ENCODE data around the gene METAP1. TPM values are rescaled to one million over a fixed set of nuclear protein-coding genes. Genes with fewer than 3 reads are reported as not detected.
"Not testable (repeated sequence)": the region's sequence is repeated elsewhere in the genome, so short reads cannot be mapped to it uniquely, and the experiment has no call there.

Gene METAP1
- total RNA-seq, 2 experiments from 2014 or later: 25.1 to 26.6 TPM

DNA sequence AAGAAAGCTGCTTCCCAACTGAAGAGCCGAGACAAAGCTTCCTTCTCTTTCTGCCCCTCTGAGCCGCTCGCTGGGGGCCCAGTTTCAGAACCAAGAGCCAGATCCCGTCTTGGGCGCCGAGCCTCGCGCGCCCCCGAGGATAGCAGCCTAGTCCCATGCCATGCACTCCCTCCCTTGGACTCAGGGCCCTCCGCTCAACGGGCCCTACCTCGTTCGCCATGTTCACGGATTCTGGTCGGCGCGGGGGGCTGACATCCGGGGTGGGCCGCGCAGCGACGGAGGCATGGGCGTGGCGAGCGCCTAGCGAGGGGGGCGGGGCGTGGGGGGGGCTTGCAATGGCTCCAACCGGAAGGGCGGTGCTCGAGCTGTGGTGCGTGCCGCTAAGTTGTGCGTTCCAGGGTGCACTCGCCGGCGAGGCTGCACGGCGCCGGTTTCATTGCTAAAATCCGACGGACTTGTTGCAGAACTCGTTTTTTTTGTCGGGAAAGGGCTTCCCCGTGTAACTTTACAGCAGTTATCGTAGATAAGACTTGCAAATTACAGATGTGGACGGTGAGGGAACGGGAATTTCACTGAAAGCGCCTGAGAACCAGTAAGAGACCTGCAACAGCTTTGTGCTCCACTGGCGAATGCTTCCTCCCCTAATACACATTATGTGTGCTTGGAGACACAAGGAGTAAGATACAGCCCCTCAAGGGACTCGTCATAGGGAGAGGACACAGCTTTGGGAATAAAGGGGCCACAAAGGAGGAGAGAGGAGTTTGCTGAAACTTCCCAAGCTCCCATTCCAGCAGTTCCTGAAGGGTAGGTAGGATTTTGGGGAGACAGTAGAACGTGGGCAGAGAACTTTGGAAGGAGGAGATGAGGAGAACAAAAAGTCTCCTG lies 93.2 kb downstream of the METAP1 start, which contains the start of gene ADH5:
TSS of gene ADH5 (minus strand) at position 308 of the 885 bp plus-strand sequence. CDS start at position 220, 88 bp downstream.
- Mint-ChIP-seq H3K27ac (peak within 1 kb of the TSS; percentile 93), H3K9me3 (no peaks in the 10 kb centered on the region), H3K27me3 (no peaks in the 10 kb centered on the region), H3K4me1 (ENCODE audit: low read depth) (peaks cover 65% of the 10 kb centered on the region), H3K4me3 (peak within 1 kb of the TSS; percentile 95), H3K36me3 (ENCODE audit: low read depth) (peaks cover 34% of the 10 kb centered on the region)
- intact Hi-C loops (cut with DNase I, micrococcal nuclease): loop anchor here (1.0 to 5.0 kb wide), 9 partner anchors 36 to 946 kb away; partner anchors contain the start of genes RAP1GDS1 (in 2 of the 2), TRMT10A (in 2 of the 2), EIF4E (in 1 of the 2) and H2AZ1 (in 1 of the 2)
- Histone ChIP-seq H3K36me3 (ENCODE audit: insufficient read depth, low read length) (peaks cover 19% of the 10 kb centered on the region), H3K27ac (ENCODE audit: low read depth in 1 of 2, low read length in 2 of 2) (peak within 1 kb of the TSS; percentile 76 to 82), H3K9me3 (ENCODE audit: control insufficient read depth in 1 of 2, insufficient read depth in 1 of 2, low read length in 2 of 2) (no peaks in the 10 kb centered on the region), H3K4me3 (ENCODE audit: low read length) (peak within 1 kb of the TSS; percentile 93), H3K27me3 (ENCODE audit: control insufficient read depth in 1 of 2, insufficient read depth in 2 of 2, low read length in 2 of 2) (no peaks in the 10 kb centered on the region), H3K4me1 (ENCODE audit: insufficient read depth, low read length) (peaks cover 25% of the 10 kb centered on the region)
- peak; percentile 95 for ATAC-seq (ENCODE audit: poor library complexity)
- TF ChIP-seq, protein P1, sequence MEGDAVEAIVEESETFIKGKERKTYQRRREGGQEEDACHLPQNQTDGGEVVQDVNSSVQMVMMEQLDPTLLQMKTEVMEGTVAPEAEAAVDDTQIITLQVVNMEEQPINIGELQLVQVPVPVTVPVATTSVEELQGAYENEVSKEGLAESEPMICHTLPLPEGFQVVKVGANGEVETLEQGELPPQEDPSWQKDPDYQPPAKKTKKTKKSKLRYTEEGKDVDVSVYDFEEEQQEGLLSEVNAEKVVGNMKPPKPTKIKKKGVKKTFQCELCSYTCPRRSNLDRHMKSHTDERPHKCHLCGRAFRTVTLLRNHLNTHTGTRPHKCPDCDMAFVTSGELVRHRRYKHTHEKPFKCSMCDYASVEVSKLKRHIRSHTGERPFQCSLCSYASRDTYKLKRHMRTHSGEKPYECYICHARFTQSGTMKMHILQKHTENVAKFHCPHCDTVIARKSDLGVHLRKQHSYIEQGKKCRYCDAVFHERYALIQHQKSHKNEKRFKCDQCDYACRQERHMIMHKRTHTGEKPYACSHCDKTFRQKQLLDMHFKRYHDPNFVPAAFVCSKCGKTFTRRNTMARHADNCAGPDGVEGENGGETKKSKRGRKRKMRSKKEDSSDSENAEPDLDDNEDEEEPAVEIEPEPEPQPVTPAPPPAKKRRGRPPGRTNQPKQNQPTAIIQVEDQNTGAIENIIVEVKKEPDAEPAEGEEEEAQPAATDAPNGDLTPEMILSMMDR (IDR thresholded peaks at IDR 0.05): no peak
- POLR2A ChIA-PET: interaction anchor here (0.5 to 2.3 kb wide), 23 partner anchors 10 to 945 kb away, joined by 3 to 79 read pairs (median 4); partner anchors contain the start of genes DNAJB14, EIF4E, LAMTOR3 and METAP1
- CTCF ChIA-PET: interaction anchor here (0.6 to 2.8 kb wide), 4 partner anchors 33 to 192 kb away, joined by 3 to 26 read pairs (median 6); partner anchors contain the start of gene METAP1
- peak; percentile 86 to 96 (median 91) for DNase-seq

DNA sequence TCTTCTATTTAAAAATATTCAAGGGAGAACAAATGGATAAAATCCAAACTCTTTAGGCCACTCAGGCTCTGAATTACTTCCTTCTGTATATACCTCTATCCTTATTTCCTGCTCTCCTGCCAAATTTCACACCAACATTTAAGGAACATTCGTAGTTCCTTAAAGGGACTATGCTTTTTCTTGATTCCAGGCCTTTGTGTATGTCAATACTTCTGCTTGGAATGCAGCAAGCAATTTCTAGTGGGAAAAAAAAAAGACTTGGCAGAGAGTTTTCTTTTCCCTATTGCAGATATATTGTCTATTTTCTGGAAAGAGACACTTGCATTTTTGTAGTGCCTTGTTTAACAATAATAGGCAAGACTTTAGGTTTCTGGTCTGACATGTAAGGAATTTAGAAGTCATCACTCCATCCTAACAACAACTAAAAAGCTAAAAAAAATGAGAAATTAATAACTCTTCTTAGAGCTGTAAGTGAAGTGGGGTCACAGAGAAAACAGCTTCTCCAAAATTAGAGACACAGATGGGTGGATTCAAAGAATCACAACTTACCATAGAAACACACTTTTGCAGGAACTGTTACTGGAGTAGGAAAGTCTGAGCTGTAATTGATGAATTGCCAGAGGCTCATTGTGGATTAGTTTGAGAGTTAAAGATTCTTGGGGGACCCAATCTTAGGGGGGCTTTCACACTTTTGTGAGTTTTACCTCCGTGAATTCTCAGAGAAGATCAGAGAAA lies 95.1 kb downstream of the METAP1 start:
- no peak overlapping the region for H3K4me3 ChIP-seq (ENCODE audit: low read length)
- H3K36me3 Mint-ChIP-seq (ENCODE audit: low read depth): peaks cover 15% of the 10 kb centered on the region
- H3K4me3 Mint-ChIP-seq: peak overlapping the region; percentile 73
- intact Hi-C loops (cut with DNase I, micrococcal nuclease): loop anchor here in 1 of 2 experiments (5.0 kb wide), 1 partner anchor 433 kb away; the partner anchor contains the start of gene TSPAN5
- no peaks in the 10 kb centered on the region for H3K27me3 ChIP-seq (ENCODE audit: control insufficient read depth in 1 of 2, insufficient read depth in 2 of 2, low read length in 2 of 2)
- TF ChIP-seq, protein P1 (IDR thresholded peaks at IDR 0.05): no peak
- ChIA-PET CTCF (interaction anchor here (1.0 kb wide), 1 partner anchor 95 kb away, joined by 3 read pairs; the partner anchor contains the start of gene METAP1), POLR2A (interaction anchor here (0.9 kb wide), 1 partner anchor 94 kb away, joined by 4 read pairs; no protein-coding TSS in a partner anchor)
- H3K27ac ChIP-seq (ENCODE audit: low read depth in 1 of 2, low read length in 2 of 2): no peak overlapping the region
- H3K27ac Mint-ChIP-seq: peak overlapping the region; percentile 93
- no peaks in the 10 kb centered on the region for H3K9me3 ChIP-seq (ENCODE audit: control insufficient read depth in 1 of 2, insufficient read depth in 1 of 2, low read length in 2 of 2)
- H3K4me1 ChIP-seq (ENCODE audit: insufficient read depth, low read length): peaks cover 25% of the 10 kb centered on the region
- no peak for DNase-seq
- peaks cover under 1% of the 10 kb centered on the region for H3K36me3 ChIP-seq (ENCODE audit: insufficient read depth, low read length)
- peaks cover 50% of the 10 kb centered on the region for H3K4me1 Mint-ChIP-seq (ENCODE audit: low read depth)
- ATAC-seq (ENCODE audit: poor library complexity): no peak
- H3K27me3 Mint-ChIP-seq: no peaks in the 10 kb centered on the region
- H3K9me3 Mint-ChIP-seq: no peaks in the 10 kb centered on the region

DNA sequence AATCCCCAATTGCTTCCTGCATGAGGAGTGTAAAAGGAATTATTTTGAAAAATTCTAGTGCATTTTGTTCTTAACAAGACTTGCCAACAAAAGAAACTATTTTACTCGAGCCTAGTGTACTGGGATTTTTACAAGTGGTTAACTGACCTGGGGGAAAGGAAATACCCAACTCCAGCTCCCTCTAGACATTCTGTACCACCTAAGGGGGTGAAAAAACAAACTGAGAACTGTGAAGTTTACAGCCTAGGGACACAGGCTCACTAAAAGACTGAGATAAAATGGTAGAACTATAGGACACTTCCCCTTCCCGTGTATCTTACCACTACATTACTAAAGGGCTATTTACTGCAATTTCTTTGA lies 95.7 kb downstream of the METAP1 start:
- DNase-seq: no peak
- ChIA-PET POLR2A (interaction anchor here (0.9 kb wide), 1 partner anchor 95 kb away, joined by 4 read pairs; no protein-coding TSS in a partner anchor), CTCF (interaction anchor here (1.0 kb wide), 1 partner anchor 96 kb away, joined by 3 read pairs; the partner anchor contains the start of gene METAP1)
- Mint-ChIP-seq H3K4me3 (peak overlapping the region; percentile 26), H3K4me1 (ENCODE audit: low read depth) (peaks cover 48% of the 10 kb centered on the region), H3K27ac (no peak overlapping the region), H3K27me3 (no peaks in the 10 kb centered on the region), H3K36me3 (ENCODE audit: low read depth) (peaks cover 13% of the 10 kb centered on the region), H3K9me3 (no peaks in the 10 kb centered on the region)
- Histone ChIP-seq H3K9me3 (ENCODE audit: control insufficient read depth in 1 of 2, insufficient read depth in 1 of 2, low read length in 2 of 2) (no peaks in the 10 kb centered on the region), H3K36me3 (ENCODE audit: insufficient read depth, low read length) (no peaks in the 10 kb centered on the region), H3K4me3 (ENCODE audit: low read length) (no peak overlapping the region), H3K27ac (ENCODE audit: low read depth in 1 of 2, low read length in 2 of 2) (no peak overlapping the region), H3K4me1 (ENCODE audit: insufficient read depth, low read length) (peaks cover 25% of the 10 kb centered on the region), H3K27me3 (ENCODE audit: control insufficient read depth in 1 of 2, insufficient read depth in 2 of 2, low read length in 2 of 2) (no peaks in the 10 kb centered on the region)
- intact Hi-C loops (cut with DNase I, micrococcal nuclease): loop anchor here in 1 of 2 experiments (5.0 kb wide), 1 partner anchor 434 kb away; the partner anchor contains the start of gene TSPAN5
- ATAC-seq (ENCODE audit: poor library complexity): no peak
- TF ChIP-seq, protein P1 (IDR thresholded peaks at IDR 0.05): no peak

DNA sequence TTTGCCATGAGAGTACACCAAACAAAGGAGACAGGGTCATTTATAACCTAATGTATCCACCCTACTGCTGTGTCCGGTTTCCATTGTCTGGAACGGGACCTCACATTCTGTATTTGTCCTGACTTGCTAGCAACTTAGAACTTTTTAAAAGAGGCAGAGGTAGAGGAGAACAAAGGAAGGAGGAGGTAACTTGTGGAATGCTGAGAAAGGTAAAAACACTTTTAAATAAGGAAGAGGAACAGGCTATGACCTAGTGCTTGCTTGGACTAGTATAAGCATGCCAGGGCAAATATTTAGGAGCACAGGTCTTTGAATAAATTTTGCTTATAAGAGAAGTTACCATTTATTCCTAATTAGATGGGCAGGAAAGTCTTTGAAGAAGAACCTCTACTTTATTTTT lies 96.3 kb downstream of the METAP1 start:
- CTCF ChIA-PET; H3K9me3 ChIP-seq (ENCODE audit: control insufficient read depth in 1 of 2, insufficient read depth in 1 of 2, low read length in 2 of 2); H3K4me3 ChIP-seq (ENCODE audit: low read length); H3K27ac ChIP-seq (ENCODE audit: low read depth in 1 of 2, low read length in 2 of 2); H3K27ac Mint-ChIP-seq; H3K36me3 Mint-ChIP-seq (ENCODE audit: low read depth); ATAC-seq (ENCODE audit: poor library complexity); H3K27me3 Mint-ChIP-seq; DNase-seq; H3K4me3 Mint-ChIP-seq; H3K36me3 ChIP-seq (ENCODE audit: insufficient read depth, low read length); POLR2A ChIA-PET; H3K9me3 Mint-ChIP-seq; H3K27me3 ChIP-seq (ENCODE audit: control insufficient read depth in 1 of 2, insufficient read depth in 2 of 2, low read length in 2 of 2): not testable (repeated sequence)
- peaks cover 19% of the 10 kb centered on the region for H3K4me1 ChIP-seq (ENCODE audit: insufficient read depth, low read length)
- H3K4me1 Mint-ChIP-seq (ENCODE audit: low read depth): peaks cover 44% of the 10 kb centered on the region
- intact Hi-C loops (cut with DNase I, micrococcal nuclease): loop anchor here in 1 of 2 experiments (5.0 kb wide), 1 partner anchor 435 kb away; the partner anchor contains the start of gene TSPAN5

All from CD4-positive, alpha-beta T cell (primary cell).